HK-2 (cell line): ENCODE results near the gene ITGB7.

Source experiments
- DNase-seq: peaks from one replicate; pipeline ENCODE4 v3.0.0-alpha.2; 2018; ENCODE audit not compliant: unreplicated experiment

ITGB7 gene

DNA sequence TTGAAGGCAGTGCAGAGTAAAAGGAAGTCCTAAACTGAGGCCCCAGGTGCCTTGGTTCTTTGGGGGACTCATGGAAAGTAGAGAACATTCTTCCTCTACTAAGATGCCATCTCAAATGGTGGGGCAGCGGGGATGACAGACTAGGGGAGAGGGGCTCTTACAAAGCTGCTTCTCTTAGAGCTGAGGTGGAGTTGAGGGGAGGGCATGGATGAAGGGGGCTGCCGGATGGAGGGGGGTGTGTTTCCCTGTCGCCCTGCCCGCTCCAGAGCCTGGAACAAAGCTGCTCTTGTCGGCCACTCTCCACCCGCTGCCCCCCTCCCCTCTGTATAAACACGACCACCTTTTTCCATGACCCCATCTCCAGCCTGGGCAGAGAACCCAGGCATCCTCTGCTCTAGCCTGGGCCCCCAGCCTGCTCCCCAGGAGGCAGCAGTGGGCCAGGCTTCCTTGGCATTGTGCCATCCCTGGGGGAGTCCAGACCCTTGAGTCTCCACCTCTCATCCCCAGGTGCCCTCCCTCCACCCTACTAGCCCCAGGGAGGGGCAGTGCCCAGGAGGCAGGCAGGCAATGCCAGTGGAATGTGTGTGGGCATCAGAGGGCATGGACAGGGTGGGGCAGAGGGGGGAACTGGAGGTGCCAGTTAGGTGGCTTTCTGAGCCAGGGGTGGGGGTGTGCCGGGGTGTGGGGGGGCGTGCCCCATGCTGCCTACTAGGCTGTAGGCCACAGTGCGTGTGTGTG, 23.2 kb upstream of the ITGB7 start:
- no peak for DNase-seq

DNA sequence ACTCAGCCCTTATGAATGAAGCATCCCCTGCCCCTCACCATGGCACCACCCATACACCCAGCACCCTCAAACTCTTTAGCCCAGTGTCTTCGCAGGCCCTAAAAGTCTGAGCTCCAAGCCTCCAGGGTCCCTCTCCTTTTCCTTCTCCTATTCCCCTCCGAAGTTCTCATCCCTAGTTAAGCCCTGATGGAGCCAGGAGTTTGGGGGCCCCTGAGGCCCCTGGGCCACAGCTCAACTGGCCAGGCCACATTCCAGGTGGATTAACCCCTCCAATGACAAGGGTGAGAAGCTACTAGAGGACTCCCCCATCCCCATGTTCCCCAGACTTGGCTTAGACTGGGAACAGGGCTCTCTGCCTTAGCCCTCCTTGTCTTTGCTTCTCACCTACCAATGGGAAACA, 22.4 kb upstream of the ITGB7 start:
- no peak for DNase-seq

DNA sequence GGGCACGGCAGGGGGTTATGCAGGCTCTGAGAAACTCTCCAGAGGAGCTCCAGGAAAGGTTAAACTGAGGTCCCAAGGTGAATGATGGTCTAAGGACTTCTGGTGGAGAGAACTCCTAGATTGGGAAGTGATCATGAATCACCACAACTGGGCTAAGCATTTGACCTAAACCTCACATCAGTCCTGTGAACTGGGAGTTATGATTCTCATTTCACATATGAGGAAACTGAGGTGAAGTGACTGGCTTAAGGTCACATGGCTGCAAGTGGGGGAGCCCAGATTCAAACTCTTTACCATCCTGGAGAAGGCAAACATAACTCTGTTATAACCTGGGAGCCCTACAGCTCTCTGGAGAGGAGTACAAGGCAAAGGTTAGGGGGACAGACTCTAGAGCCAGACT, 20.8 kb upstream of the ITGB7 start:
- DNase-seq = no peak

DNA sequence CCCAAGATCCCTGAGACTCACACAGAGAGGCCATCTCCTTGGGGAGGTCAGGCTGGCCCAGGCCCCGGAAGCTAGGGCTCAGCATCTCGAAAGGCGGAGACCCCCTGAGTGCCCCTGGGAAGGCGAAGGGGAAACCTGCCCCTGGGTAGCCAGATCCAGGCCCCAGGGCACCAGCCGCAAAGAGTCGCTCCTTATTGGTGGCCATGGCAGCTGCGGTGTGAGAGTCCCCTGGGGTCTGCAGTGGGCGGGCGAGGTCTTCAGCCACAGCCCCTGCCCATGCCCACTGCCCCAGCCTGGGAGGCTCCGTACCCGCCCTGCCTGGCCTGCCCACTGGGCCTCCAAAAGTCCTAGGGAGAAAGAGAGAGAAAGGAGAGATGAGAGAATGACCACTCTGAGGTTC, 20.3 kb upstream of the ITGB7 start:
- no peak for DNase-seq

DNA sequence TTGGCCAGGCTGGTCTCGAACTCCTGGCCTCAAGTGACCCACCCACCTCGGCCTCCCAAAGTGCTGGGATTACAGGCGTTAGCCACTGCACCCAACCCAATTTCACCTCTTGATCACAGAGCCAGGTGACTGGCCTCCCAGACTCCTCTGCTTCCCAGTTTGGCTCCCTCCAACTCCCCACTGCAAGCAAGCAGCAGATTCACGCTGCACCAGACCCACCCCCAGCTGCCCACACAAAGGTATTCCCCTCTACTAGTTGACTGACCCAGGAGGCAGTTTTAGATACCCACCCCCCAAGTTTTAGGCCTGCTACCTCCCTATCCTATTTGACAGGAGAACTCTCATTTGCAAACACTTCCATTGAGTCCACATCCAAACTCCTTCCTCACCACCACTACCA, 19.8 kb upstream of the ITGB7 start:
- DNase-seq = no peak

DNA sequence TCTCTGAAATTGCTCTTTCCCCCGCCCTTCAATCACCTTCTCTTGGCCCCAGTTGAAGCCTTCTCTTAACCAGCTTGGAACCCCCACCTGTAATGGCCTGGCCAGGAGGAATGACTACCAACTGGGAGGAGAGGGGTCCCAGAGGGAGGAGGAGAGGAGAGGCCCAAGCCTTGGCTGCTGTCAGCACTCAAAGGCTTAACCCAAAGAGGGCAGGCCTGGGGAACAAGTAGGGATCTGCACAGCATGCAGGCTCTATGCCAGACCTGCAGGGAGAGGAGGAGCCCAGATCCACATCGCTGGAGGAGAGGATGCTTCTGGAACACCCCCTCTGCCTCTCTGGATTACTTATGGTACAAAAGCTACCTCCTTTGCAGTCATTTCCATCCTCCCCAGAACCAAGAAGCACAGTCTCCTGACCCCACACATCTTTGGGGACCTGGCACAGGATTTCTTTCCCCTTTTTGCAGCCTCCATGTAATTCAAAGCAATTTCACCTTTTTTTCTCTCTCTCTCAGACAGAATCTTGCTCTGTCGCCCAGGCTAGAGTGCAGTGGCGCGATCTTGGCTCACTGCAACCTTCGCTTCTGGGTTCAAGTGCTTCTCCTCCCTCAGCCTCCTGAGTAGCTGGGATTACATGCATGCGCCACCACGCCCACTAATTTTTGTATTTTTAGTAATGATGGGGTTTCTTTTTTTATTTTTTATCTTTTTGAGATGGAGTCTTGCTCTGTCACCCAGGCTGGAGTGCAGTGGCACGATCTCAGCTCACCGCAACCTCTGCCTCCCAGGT, 18.8 kb upstream of the ITGB7 start:
- DNase-seq = no peak

DNA sequence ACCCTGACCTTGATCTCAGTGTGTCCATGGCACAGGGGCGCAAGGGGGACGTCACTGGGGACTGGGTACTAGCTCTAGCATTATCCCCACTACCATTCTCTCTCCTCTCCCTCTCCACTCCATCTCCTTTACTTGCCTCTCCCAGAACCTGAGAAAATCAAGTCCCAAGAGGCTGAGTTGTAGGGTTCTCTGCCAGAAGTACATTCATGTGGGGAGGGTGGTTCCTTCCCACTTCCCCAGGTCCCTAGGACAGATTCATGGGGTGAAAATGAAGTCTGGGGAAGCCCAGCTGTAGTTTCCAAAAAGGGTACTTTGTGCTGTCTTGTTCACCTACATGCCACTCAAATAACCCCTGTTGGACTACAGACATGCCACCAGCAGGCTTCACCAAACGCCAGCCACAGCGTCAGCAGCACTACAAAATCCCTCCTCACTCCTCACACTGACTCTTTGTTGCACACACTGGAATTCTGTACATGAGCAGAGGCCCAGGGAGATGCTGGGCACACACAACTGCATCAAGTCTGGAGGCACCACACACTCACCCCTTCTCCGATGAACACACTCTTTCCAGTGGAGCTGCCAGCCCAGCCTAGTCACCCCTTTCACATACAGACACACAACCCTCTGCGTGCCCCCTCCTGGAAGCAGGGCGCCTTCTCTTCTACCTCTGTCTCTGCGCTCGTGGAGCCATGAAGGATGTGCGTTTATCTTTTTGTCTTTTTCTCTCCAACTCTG, 18.0 kb upstream of the ITGB7 start:
- no peak for DNase-seq

DNA sequence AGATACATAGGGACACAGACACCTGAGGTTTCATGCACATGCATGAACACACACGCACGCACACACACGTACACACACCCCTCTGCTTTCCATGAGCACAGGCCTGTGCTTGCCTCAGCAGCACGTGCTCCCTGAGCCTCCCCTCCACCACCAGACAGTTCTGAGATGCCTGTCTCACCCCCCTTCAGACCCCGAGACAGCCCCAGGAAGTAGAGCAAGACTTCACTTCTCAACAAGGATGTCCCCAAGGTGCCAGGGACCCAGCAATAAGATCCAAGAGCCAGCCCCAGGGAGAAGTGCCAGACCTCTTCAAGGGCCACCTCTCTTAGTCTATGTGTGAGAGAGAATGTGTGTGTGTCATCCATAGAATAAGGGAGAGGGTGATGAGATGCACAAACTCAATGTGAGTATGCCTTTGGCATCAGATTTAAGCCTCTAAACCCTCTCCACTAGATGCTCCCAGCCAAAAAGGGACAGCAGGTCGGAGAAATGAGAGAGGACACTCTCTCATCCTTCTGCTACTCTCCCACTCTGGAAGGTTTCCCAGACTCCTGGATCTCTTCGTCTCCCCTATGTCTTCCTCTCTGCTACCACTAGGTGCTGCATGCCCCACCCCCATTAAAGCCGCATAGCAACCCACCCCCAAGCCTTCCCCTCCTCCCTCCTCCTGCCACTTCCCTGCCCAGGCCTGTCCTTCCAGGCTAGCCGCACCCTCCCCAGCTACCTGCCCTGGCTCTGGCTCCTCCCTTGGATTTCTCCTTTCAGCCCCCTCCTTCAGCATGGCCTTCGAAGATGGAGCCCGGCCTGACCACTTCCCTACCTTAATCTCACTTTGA, 17.2 kb upstream of the ITGB7 start:
- no peak for DNase-seq

DNA sequence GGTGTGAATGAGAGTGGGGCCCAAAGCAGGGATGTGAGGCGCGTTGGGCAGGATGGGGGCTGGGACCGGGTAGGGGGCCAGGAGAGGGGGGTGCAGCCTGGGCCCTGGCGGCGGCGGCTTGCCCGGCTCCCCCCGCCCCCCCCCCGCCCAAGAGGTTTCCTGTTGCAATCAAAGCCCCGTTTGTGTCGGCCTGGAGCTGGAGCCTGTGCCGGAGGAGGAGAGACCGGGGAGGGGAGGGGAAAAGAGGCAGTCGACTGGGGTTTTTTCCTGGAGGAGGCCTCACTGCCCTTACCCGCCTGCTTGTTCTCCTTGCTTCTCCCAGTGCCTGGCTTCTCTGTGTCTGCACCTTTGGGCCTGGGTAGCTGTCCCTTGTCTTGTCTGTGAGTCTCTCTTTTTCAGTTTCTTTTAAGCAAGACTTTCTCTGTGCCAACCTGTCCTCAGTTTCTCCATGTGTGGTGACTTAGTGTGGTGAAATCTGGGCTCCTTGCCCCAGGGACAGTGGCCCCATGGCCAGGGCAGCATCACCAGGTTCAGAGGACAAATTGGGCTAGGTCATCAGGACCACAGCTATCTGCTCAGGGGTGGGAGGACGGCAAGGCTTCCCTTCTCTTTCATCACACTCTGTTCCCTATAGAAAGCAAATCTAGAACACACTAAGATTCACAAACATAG, 16.5 kb upstream of the ITGB7 start:
- no peak for DNase-seq

DNA sequence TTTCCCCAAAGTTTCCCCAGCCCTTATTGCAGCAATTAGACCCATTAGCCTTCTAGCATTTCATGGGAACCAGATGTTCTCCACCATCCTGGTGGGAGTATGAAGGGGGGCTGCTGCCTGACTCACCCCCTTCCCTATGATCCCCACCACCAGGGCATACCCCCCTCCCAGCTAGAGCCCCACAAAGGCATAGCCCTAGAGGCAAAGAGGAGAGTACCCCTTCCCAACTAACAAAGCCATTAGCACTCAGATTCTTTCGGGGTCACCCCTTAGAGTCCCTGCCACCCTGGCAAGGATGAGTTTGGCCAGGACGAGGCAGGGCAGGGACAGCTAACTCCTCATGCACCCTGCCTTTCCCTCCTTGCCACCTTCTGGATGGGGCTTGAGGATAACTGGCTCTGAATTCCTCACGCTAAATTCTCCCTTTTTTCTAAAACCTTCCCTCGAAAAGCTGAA, 15.8 kb upstream of the ITGB7 start:
- DNase-seq = no peak

DNA sequence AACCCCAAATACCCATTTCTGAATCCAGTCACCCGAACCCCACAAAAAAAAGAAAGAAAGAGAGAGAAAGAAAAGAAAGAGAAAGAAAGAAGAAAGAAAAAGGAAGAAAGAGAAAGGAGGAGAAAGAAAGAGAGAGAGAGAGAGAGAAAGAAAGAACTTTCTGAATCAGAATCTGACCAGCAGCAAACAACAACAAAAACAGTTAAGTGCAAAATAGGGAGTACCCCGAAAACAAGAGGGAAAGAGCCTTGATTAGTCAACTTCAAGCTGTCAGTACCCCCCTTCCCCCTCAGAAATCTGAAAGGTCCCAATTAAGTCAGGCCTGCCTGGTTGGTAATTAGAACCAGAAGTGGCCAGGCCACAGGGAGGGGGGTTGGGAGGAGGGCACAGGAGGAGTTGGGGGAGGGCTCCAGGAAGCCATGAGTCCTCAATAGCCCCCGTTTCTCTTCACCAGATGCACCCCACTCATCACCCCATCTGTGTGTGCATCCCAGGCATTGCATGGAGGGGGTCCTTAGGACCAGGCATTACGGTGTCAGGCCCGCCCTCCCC, 15.2 kb upstream of the ITGB7 start:
- no peak for DNase-seq

DNA sequence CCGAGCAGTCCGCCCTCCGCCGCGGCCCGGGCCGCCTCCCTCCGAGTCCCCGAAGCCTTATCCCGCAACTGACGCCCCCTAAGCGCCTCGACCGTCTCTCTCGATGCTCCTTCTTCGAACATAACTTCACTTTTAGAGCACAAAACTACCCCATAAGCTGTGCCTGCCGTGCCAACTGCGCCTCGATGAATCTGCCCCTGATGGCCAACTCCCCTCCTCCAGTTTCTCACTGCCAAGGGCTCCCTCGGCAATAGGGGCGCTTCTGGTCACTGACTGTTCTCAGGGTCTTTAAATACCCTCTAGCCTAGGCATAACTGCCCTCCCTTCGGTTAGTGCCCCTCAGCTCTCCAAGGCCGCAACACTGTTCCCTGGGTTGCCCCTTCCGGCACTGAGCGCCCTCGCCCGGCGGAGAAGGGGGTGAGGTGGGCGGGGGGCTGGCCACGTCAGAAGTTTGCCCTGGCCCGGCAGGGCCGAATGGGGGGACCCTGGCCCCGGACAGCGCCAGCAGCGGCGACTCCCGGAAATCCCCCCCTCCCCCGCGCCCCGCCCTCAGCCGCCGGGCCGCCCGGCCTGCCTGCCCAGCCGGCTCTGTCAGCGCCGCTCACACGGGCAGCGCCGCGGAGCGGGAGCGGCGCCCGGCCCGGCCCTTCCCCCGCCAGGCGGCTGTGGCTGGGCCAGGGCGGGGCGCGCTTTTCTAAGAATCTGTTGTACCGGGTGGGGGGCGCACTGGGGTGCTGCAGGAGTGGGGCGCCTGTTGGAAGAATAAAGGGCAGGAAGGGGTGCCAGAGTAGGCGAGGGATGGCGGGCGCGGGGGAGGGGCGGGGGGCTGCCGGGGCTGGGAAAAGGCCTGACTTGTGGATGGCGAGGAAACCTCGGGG, 14.4 kb upstream of the ITGB7 start:
- DNase-seq = peak; percentile 82

DNA sequence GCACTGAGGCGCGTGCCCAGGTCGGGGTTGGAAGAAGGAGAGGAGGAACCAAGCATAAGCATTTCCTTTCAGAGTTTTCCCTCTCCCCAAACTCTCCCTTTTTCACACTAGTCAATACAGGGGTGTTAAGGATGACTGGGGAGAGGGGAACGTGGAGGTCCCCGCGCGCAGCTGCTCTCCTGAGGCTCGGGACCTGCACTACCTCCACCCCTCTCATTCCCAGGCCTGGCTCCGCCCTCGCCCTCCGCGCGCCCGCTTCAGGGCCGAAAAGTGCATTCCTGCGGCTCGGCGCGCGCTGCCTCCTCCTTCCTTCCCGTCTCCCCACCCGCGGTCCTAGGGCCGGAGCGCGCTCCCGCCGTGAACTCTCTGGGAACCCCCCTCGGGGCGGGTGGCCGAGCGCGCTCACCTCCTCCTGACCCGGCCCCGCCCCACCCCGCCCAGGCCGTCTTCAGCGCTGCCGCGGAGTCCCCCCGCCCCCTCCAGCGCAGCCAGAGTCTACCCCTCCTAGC, 13.7 kb upstream of the ITGB7 start:
- DNase-seq = peak; percentile 95

DNA sequence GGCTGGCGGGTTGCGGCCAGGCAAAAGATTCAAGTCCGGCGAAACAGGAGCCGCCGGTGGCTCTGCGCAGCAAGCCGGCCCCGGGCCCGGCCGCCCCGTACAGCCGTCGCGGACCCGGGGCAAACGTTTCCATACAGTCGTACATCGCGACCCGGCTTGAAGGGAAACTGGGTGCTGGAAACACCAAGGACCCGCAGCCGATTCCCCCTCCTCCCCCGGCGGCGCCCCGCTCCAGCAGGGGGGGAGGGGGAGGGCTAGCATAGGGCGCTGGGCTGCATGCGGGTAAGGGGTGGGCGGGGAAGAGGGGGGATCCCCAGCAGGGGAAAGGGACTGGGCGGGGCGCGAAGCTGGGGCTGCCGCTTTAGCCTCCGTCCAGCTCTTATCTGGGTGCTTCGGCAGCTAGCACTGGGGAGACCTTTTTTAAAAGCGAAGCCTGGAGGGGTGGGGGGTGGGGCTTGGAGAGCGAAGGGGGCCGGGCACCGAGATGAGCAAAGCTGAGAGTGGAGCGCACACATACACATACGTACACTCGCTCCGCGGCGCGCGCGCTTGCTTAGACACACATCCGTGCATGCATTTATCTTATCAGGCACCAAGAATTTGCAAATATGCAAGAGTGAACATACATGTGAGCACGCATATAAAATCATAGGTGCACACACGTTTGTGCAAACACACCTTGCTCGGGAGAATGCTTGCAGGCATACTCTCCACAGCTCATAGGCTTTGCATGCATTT, 13.1 kb upstream of the ITGB7 start:
- peak; percentile 62 for DNase-seq

DNA sequence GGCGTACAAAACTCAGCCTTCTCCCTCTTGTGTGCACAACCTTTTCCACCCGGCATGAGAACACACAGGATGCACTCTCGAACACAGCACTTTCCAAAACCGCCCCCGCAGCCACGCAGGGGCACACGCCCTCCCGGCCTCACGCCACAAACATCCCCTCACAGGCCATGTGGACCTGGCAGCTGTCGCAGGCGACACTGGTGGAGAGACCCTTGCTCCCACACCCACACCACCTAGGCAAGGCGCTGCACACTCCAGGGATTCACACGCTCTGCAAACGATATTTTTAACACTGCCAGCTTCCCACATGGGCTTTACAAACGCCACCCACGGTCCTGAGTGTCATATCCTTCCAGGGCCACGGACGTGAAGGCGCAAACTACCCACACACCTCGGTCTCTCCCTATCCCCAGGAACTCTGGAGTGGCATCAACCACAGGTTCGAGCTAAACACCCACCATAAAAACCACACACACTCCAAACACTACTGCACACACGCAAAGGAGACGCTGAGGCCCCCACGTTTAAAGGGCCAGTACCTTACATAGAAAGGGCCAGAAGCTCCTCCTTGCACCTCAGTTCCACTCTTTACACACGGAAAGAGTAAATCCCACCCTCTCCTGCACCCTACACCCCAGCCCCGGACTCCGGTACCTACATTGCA, 12.4 kb upstream of the ITGB7 start:
- no peak for DNase-seq

DNA sequence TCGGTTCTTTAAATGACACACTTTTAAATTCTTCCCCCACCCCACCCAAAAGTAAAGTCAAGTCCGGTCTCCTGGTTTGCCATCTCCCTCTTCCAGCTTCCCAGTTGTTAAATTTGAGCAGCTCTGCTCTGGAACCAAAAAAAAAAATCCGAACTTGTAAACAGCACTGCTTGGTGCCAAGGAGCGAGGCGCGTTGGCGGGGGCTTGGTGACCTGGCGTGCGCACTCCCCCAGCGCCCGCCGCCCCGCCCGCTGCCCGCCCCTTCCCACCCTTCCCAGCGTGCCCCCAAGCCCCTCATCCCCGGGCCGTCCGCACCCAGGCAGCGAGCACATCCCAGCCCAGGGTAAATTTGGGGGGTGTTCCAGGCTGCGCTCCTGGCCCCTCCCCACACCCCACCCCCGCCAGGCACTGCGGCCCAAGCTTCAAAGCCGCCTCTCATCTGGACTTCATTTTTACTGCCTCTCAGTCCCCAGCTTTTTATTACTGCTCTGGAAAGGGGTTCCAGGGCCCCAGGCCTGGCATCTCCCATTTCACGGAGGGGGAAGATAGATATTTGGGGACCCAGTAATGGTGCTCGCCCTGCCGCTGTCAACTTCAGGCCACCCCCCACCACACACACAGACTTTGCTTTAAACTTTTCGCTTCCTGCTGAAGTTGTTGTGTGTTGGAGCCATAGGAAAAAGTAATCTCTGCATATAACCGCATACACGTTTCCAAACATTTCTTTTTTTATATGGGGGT, 11.7 kb upstream of the ITGB7 start:
- DNase-seq = no peak

DNA sequence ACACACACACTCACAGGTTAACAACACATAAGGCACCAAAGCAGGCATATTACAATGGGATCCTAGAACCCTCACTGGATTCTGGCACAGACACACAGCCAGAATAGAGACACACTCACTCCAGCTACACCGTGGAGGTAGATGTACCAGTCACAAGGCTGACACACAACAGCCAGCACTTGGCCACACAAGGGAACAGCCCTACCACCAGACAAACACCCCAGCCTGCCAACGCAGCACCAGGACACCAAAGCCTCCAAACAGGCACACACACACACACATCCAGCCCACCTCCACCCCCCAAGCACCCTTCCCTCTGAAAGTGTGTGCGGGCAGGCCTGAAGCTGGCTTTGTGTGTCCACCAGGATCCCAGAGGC, 10.9 kb upstream of the ITGB7 start:
- no peak for DNase-seq
